Measurements from ENCODE around the gene FYTTD1. TPM values are rescaled to one million over a fixed set of nuclear protein-coding genes. Genes with fewer than 3 reads are reported as not detected.

The FYTTD1 gene
- polyA plus RNA-seq, 2 of the 4 experiments (the other 2 are of a cell fraction) = 22.2 to 37.3 TPM

DNA sequence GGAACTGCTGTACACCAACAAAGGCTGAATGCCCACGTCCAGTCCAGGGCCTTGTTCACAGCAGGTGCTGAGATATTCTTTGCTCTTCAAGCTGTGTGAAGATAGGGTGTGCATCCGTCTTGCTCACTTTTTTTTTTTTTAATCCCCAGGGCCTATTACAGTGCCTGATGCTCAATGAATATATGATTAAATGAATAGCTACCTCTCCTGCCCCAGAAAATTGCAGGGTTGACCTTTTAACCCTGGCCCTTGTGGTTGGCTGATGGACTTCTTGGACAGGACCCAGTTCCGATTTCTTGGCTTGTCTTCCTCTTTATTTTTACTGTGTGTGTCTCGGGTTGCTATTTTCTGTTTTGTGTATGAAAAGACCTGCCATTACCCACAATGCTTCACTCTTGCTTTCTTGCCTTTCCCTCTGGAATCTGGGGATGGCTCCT, 2.9 kb upstream of the FYTTD1 start:
- no peak overlapping the region for H3K4me3 ChIP-seq
- no peaks in the 10 kb centered on the region for H3K9me3 ChIP-seq
- FAIRE-seq (no peak), DNase-seq (ENCODE audit: low read depth in 1 of 2, low spot score in 1 of 2) (no peak), ATAC-seq (no peak)
- ChIA-PET POLR2A (no interaction called here), CTCF (no interaction called here)
- H3K4me1 ChIP-seq = peaks cover 6% of the 10 kb centered on the region
- no peak overlapping the region for H3K27ac ChIP-seq
- TF ChIP-seq HDAC2 (IDR thresholded peaks at IDR 0.05) (no peak), MAZ (IDR thresholded peaks at IDR 0.05; ENCODE audit: borderline replicate concordance, low read depth, low read length) (no peak), FOSL2 (IDR thresholded peaks at IDR 0.05) (no peak), FOSL2 (CRISPR knock-in tag; IDR thresholded peaks at IDR 0.05) (no peak), MYC (IDR thresholded peaks at IDR 0.05; ENCODE audit: borderline replicate concordance, low read length) (no peak), CHD4 (IDR thresholded peaks at IDR 0.05; ENCODE audit: borderline replicate concordance) (no peak), FOXS1 (CRISPR knock-in tag; IDR thresholded peaks at IDR 0.05) (no peak)
- TF ChIP-seq, protein P1, sequence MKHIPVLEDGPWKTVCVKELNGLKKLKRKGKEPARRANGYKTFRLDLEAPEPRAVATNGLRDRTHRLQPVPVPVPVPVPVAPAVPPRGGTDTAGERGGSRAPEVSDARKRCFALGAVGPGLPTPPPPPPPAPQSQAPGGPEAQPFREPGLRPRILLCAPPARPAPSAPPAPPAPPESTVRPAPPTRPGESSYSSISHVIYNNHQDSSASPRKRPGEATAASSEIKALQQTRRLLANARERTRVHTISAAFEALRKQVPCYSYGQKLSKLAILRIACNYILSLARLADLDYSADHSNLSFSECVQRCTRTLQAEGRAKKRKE (CRISPR knock-in tag; IDR thresholded peaks at IDR 0.05; ENCODE audit: low read depth) = no peak
- 71% methylated on average over 4 of the region's 4 CpGs for WGBS (ENCODE audit: missing lambda C conversion rate)
- H3K4me2 ChIP-seq = no peak overlapping the region

DNA sequence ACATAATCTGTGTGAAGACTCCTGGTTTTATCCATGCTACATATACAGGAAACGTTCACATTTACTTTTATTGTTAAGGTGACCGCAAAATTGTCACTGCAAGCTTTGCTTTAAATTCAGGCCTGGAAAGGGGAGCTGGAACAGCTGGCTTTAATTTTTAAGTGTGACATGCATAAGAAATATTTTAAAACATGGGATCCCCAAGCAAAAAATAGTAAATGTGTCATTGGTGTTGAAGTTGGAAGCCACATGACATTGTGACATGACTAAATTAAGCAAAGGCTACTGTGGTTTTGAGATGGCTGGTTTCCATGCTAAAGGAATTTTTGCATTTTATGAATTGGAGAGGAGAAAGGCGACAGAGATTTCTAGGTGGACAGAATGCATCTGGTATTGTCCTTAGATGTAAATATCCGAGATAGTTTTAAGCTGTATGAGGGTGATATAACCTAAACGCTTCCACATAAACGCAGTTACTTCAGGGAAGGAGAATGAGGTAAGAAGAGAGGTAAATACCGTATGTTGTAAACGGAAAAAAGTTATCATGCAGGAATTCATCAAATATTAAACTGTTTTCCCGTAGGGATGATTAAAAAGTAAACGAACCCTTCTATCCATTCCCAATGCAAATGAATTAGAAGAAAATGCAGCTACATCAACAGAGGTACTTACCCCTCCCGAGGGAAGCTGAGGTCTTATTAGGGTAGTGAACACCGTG, 927 bp upstream of the FYTTD1 start:
- no peak for ATAC-seq
- WGBS (ENCODE audit: missing lambda C conversion rate) = 28% methylated on average over 12 of the region's 12 CpGs
- no peak for TF ChIP-seq MYC (IDR thresholded peaks at IDR 0.05; ENCODE audit: borderline replicate concordance, low read length)
- TF ChIP-seq HEYL (CRISPR knock-in tag; IDR thresholded peaks at IDR 0.05) = no peak
- TF ChIP-seq ZC3H11A (IDR thresholded peaks at IDR 0.05) = no peak
- TF ChIP-seq, protein P2, sequence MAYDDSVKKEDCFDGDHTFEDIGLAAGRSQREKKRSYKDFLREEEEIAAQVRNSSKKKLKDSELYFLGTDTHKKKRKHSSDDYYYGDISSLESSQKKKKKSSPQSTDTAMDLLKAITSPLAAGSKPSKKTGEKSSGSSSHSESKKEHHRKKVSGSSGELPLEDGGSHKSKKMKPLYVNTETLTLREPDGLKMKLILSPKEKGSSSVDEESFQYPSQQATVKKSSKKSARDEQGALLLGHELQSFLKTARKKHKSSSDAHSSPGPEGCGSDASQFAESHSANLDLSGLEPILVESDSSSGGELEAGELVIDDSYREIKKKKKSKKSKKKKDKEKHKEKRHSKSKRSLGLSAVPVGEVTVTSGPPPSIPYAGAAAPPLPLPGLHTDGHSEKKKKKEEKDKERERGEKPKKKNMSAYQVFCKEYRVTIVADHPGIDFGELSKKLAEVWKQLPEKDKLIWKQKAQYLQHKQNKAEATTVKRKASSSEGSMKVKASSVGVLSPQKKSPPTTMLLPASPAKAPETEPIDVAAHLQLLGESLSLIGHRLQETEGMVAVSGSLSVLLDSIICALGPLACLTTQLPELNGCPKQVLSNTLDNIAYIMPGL (CRISPR knock-in tag; IDR thresholded peaks at IDR 0.05; ENCODE audit: borderline replicate concordance) = no peak
- TF ChIP-seq HOXA7 (CRISPR knock-in tag; IDR thresholded peaks at IDR 0.05) = no peak
- no peak for TF ChIP-seq GATA3 (IDR thresholded peaks at IDR 0.05; ENCODE audit: borderline replicate concordance)
- no peak for TF ChIP-seq SREBF2 (IDR thresholded peaks at IDR 0.05)
- no peak for TF ChIP-seq POLR2AphosphoS2 (conservative IDR thresholded peaks at IDR 0.05; ENCODE audit: low read length)
- TF ChIP-seq HOXB5 (CRISPR knock-in tag; IDR thresholded peaks at IDR 0.05) = no peak
- no peak for TF ChIP-seq TP53 (CRISPR knock-in tag; IDR thresholded peaks at IDR 0.05)
- no peak for TF ChIP-seq HOXB13 (CRISPR knock-in tag; IDR thresholded peaks at IDR 0.05; ENCODE audit: low read depth)
- no peak for TF ChIP-seq CEBPB (IDR thresholded peaks at IDR 0.05)
- no peak for TF ChIP-seq FOSB (CRISPR knock-in tag; IDR thresholded peaks at IDR 0.05)
- TF ChIP-seq CBX8 (IDR thresholded peaks at IDR 0.05) = no peak
- no peak for TF ChIP-seq ESRRA (IDR thresholded peaks at IDR 0.05; ENCODE audit: borderline replicate concordance, low read length)
- no peak for FAIRE-seq
- H3K4me1 ChIP-seq = peaks cover 18% of the 10 kb centered on the region
- peak overlapping the region; percentile 98 for H3K4me2 ChIP-seq
- H3K27ac ChIP-seq = peak overlapping the region; percentile 78 to 98
- ChIA-PET POLR2A (interaction anchor here (0.5 to 1.0 kb wide), 3 partner anchors 12 to 30 kb away, joined by 3 to 4 read pairs (median 3); partner anchors contain the start of gene RUBCN), CTCF (interaction anchor here (0.9 to 1.1 kb wide), 2 partner anchors 72 to 1794 kb away, joined by 3 read pairs; no protein-coding TSS in a partner anchor)
- DNase-seq (ENCODE audit: low read depth in 1 of 2, low spot score in 1 of 2) = no peak
- peak overlapping the region; percentile 86 for H3K4me3 ChIP-seq
- H3K9me3 ChIP-seq = no peaks in the 10 kb centered on the region

DNA sequence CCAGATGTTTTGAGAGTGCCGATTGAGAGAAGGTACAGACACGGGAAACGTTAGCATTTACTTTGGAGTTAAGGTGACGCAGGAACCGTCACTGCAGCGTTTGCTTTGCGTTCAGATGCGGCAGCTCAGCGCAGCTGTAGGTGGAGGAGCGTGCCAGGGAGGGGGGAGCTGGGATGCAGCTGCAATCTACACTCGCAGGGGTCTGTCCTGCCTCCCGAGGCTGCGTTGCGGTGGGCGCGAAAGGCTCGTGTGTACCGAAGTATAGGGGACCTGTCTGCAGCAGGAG, 425 bp upstream of the FYTTD1 start:
- DNase-seq (ENCODE audit: low read depth in 1 of 2, low spot score in 1 of 2) (peak; percentile 49 to 53), FAIRE-seq (no peak), ATAC-seq (peak; percentile 71 to 78)
- POLR2A ChIA-PET = interaction anchor here (0.5 to 1.0 kb wide), 2 partner anchors 13 to 23 kb away, joined by 3 to 4 read pairs; partner anchors contain the start of gene RUBCN
- H3K27ac ChIP-seq = peak overlapping the region; percentile 78 to 98
- TF ChIP-seq ZSCAN20 (CRISPR knock-in tag; IDR thresholded peaks at IDR 0.05) = no peak
- TF ChIP-seq ESRRA (IDR thresholded peaks at IDR 0.05; ENCODE audit: borderline replicate concordance, low read length) = no peak
- TF ChIP-seq FOSB (CRISPR knock-in tag; IDR thresholded peaks at IDR 0.05) = no peak
- TF ChIP-seq E2F6 (IDR thresholded peaks at IDR 0.05; ENCODE audit: borderline replicate concordance, low read depth) = no peak
- TF ChIP-seq CHD4 (IDR thresholded peaks at IDR 0.05; ENCODE audit: borderline replicate concordance) = no peak
- TF ChIP-seq, protein P1 (CRISPR knock-in tag; IDR thresholded peaks at IDR 0.05; ENCODE audit: low read depth) = no peak
- TF ChIP-seq POLR2A (IDR thresholded peaks at IDR 0.05; ENCODE audit: low read length) = no peak
- TF ChIP-seq HOXA7 (CRISPR knock-in tag; IDR thresholded peaks at IDR 0.05) = no peak
- TF ChIP-seq FOSL2 (IDR thresholded peaks at IDR 0.05) = no peak
- no peak for TF ChIP-seq FOSL2 (CRISPR knock-in tag; IDR thresholded peaks at IDR 0.05)
- no peak for TF ChIP-seq MAZ (IDR thresholded peaks at IDR 0.05; ENCODE audit: borderline replicate concordance, low read depth, low read length)
- TF ChIP-seq, protein P3, sequence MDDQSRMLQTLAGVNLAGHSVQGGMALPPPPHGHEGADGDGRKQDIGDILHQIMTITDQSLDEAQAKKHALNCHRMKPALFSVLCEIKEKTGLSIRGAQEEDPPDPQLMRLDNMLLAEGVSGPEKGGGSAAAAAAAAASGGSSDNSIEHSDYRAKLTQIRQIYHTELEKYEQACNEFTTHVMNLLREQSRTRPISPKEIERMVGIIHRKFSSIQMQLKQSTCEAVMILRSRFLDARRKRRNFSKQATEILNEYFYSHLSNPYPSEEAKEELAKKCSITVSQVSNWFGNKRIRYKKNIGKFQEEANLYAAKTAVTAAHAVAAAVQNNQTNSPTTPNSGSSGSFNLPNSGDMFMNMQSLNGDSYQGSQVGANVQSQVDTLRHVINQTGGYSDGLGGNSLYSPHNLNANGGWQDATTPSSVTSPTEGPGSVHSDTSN (IDR thresholded peaks at IDR 0.05) = no peak
- no peak for TF ChIP-seq KDM1A (IDR thresholded peaks at IDR 0.05; ENCODE audit: low read depth)
- peaks cover 18% of the 10 kb centered on the region for H3K4me1 ChIP-seq
- H3K4me3 ChIP-seq = peak overlapping the region; percentile 86
- WGBS (ENCODE audit: missing lambda C conversion rate) = 1% methylated on average over 18 of the region's 18 CpGs
- CTCF ChIA-PET = interaction anchor here (0.9 to 1.1 kb wide), 2 partner anchors 72 to 1794 kb away, joined by 3 read pairs; no protein-coding TSS in a partner anchor
- H3K9me3 ChIP-seq = no peaks in the 10 kb centered on the region
- peak overlapping the region; percentile 98 for H3K4me2 ChIP-seq

Data from A549 (cell line).